Colonic mucosa (tissue), 4 donors: ENCODE results near the gene CALCR. TPM values are rescaled to one million over a fixed set of nuclear protein-coding genes. Genes with fewer than 3 reads are reported as not detected.

Experiments
- DNase-seq: peaks from one replicate; pipeline ENCODE4 v3.0.0-alpha.2; 2020
- H3K27ac ChIP-seq: fragments of 200-600 bp; one replicate; pipeline ENCODE4 v1.8.0; 2021
- H3K27me3 ChIP-seq: fragments of 200-600 bp; one replicate; pipeline ENCODE4 v1.8.0; 2021
- H3K36me3 ChIP-seq: fragments of 200-600 bp; one replicate; pipeline ENCODE4 v1.8.0; 2021
- H3K4me1 ChIP-seq: fragments of 200-600 bp; one replicate; pipeline ENCODE4 v1.8.0; 2021; ENCODE audit warnings: mild to moderate bottlenecking
- H3K4me3 ChIP-seq: fragments of 200-600 bp; one replicate; pipeline ENCODE4 v1.8.0; 2021
- H3K9ac ChIP-seq, 2 donors: one replicate each; pipeline ENCODE4 v1.7.0; 2013; ENCODE audit warnings: control low read depth in 2 of 2, low read depth in 2 of 2, low read length in 2 of 2
- H3K9me3 ChIP-seq: fragments of 200-600 bp; one replicate; pipeline ENCODE4 v1.8.0; 2021
- CTCF ChIP-seq: fragments of 200-600 bp; IDR thresholded peaks from one replicate; pipeline ENCODE4 v1.8.0; 2022; ENCODE audit warnings: antibody characterized with exemption, mild to moderate bottlenecking
- intact Hi-C: fragments of 100-400 bp; cut with DNase I; formaldehyde crosslinking; loops from one replicate; pipeline ENCODE4 v1.14.1; 2022
- total RNA-seq, 2 donors: library from RNA; stranded (reverse); fragmentation: NEBNext Ultra II Directional in 1 of 2; extraction: Animal tissue kit (Norgen Biotek cat#: 25700) in 1 of 2; gene quantifications; one replicate each; pipeline ENCODE4 v1.2.1, GENCODE V29; 2021
- donor health status: healthy.
- donor health status: DM: no; HTN: no; CAD: no.
- donor health status: DM: no; HTN: no; CAD: no.

CALCR gene
- total RNA-seq, 2 donors from 2014 or later, result not detected

- Histone ChIP-seq H3K9me3 (no peaks in the 10 kb centered on the region), H3K4me3 (no peak overlapping the region), H3K27ac (no peak overlapping the region), H3K4me1 (no peaks in the 10 kb centered on the region), H3K36me3 (no peaks in the 10 kb centered on the region), H3K27me3 (no peaks in the 10 kb centered on the region), H3K9ac (no peak overlapping the region)
- no peak for TF ChIP-seq CTCF
- DNase-seq, result no peak
- intact Hi-C loops, result no loop called here
Measured at GRCh38 chr7:93538061-93538460, 36.5 kb downstream of the CALCR start.

- DNase-seq, result no peak
- Histone ChIP-seq H3K9ac (no peak overlapping the region), H3K36me3 (no peaks in the 10 kb centered on the region), H3K4me1 (no peaks in the 10 kb centered on the region), H3K4me3 (no peak overlapping the region), H3K27ac (no peak overlapping the region), H3K9me3 (no peaks in the 10 kb centered on the region), H3K27me3 (no peaks in the 10 kb centered on the region)
- intact Hi-C loops, result no loop called here
- no peak for TF ChIP-seq CTCF
Measured at GRCh38 chr7:93535616-93536015, 38.9 kb downstream of the CALCR start.

- no peak overlapping the region for H3K27ac ChIP-seq
- H3K9ac ChIP-seq, result no peak overlapping the region
- DNase-seq, result no peak
- no peaks in the 10 kb centered on the region for H3K36me3 ChIP-seq
- no peak for TF ChIP-seq CTCF
- intact Hi-C loops, result no loop called here
- no peak overlapping the region for H3K4me3 ChIP-seq
- no peaks in the 10 kb centered on the region for H3K9me3 ChIP-seq
- no peaks in the 10 kb centered on the region for H3K27me3 ChIP-seq
- H3K4me1 ChIP-seq, result no peaks in the 10 kb centered on the region
Measured at GRCh38 chr7:93530701-93531100, 43.8 kb downstream of the CALCR start.

- Histone ChIP-seq H3K36me3 (no peaks in the 10 kb centered on the region), H3K27me3 (no peaks in the 10 kb centered on the region), H3K9ac (no peak overlapping the region), H3K4me1 (no peaks in the 10 kb centered on the region), H3K27ac (no peak overlapping the region), H3K4me3 (no peak overlapping the region), H3K9me3 (no peaks in the 10 kb centered on the region)
- no peak for TF ChIP-seq CTCF
- DNase-seq, result no peak
- intact Hi-C loops, result no loop called here
Measured at GRCh38 chr7:93516834-93517233, 57.7 kb downstream of the CALCR start.

GRCh38 chr7:93515144-93515543 is 59.4 kb downstream of the CALCR start:
- Histone ChIP-seq H3K9me3 (no peaks in the 10 kb centered on the region), H3K36me3 (no peaks in the 10 kb centered on the region), H3K4me1 (no peaks in the 10 kb centered on the region), H3K27me3 (no peaks in the 10 kb centered on the region), H3K4me3 (no peak overlapping the region), H3K9ac (no peak overlapping the region), H3K27ac (no peak overlapping the region)
- intact Hi-C loops, result no loop called here
- no peak for DNase-seq
- no peak for TF ChIP-seq CTCF

- Histone ChIP-seq H3K27ac (no peak overlapping the region), H3K9ac (no peak overlapping the region), H3K27me3 (no peaks in the 10 kb centered on the region), H3K4me1 (no peaks in the 10 kb centered on the region), H3K36me3 (no peaks in the 10 kb centered on the region), H3K4me3 (no peak overlapping the region), H3K9me3 (no peaks in the 10 kb centered on the region)
- DNase-seq, result no peak
- no peak for TF ChIP-seq CTCF
- intact Hi-C loops, result no loop called here
Measured at GRCh38 chr7:93509303-93509702, 65.2 kb downstream of the CALCR start.
